GM21367 (cell line): Measurements from ENCODE around the gene ITPRID2.
"Not testable (repeated sequence)": the region's sequence is repeated elsewhere in the genome, so short reads cannot be mapped to it uniquely, and the experiment has no call there.

ENCODE experiments used
- ATAC-seq: cut with Tn5 transposase; IDR thresholded peaks from one replicate; pipeline ENCODE4 v1.9.1; 2021; ENCODE audit not compliant: unreplicated experiment

Gene ITPRID2

GRCh38 chr2:181958726-181959125 is 67.2 kb downstream of the ITPRID2 start:
- no peak for ATAC-seq

GRCh38 chr2:181959508-181959907 is 68.0 kb downstream of the ITPRID2 start:
- ATAC-seq = no peak

- not testable (repeated sequence) for ATAC-seq
Observed at GRCh38 chr2:181961167-181961566, 69.6 kb downstream of the ITPRID2 start.

- no peak for ATAC-seq
Observed at GRCh38 chr2:181962142-181962541, 70.6 kb downstream of the ITPRID2 start.

GRCh38 chr2:181970160-181970794 is 78.7 kb downstream of the ITPRID2 start:
- no peak for ATAC-seq

- no peak for ATAC-seq
Observed at GRCh38 chr2:181971032-181971431, 79.5 kb downstream of the ITPRID2 start.

GRCh38 chr2:181972431-181973170 is 81.1 kb downstream of the ITPRID2 start:
- no peak for ATAC-seq

- no peak for ATAC-seq
Observed at GRCh38 chr2:181973171-181973783, 81.7 kb downstream of the ITPRID2 start.

GRCh38 chr2:181977661-181978350 is 86.3 kb downstream of the ITPRID2 start:
- ATAC-seq = no peak

GRCh38 chr2:181978351-181979150 is 87.0 kb downstream of the ITPRID2 start:
- no peak for ATAC-seq
